OCI-LY1 (cell line): ENCODE measurements around the gene COL9A3.

Experiments used
- H2AFZ ChIP-seq: fragments of 200-600 bp; sonication (generic), shearing (Covaris generic); 2 replicates; pipeline ENCODE4 v1.6.0; 2014; ENCODE audit warnings: antibody characterized with exemption, mild to moderate bottlenecking, low read length
- H3F3A ChIP-seq: fragments of 200-600 bp; sonication (generic), shearing (Covaris generic); 2 replicates; pipeline ENCODE4 v1.6.0; 2014; ENCODE audit warnings: mild to moderate bottlenecking, antibody characterized with exemption, low read length, moderate library complexity; ENCODE audit not compliant: insufficient read depth
- H3K27ac ChIP-seq: fragments of 200-600 bp; sonication (generic); 2 replicates; pipeline ENCODE4 v1.5.1; 2014; ENCODE audit warnings: low read length, mixed run types, mild to moderate bottlenecking, low read depth; ENCODE audit not compliant: poor library complexity, severe bottlenecking
- H3K27me3 ChIP-seq: fragments of 200-600 bp; sonication (generic); 2 replicates; pipeline ENCODE4 v1.6.0; 2014; ENCODE audit warnings: antibody characterized with exemption, mild to moderate bottlenecking, low read length, moderate library complexity; ENCODE audit not compliant: insufficient read depth
- H3K36me3 ChIP-seq: fragments of 200-600 bp; sonication (generic); 2 replicates; pipeline ENCODE4 v1.6.1; 2014; ENCODE audit warnings: mild to moderate bottlenecking, antibody characterized with exemption, low read length, moderate library complexity, mixed read lengths; ENCODE audit not compliant: insufficient read depth
- H3K4me1 ChIP-seq: fragments of 200-600 bp; sonication (generic); 2 replicates; pipeline ENCODE4 v1.5.1; 2014; ENCODE audit warnings: mild to moderate bottlenecking, low read length, moderate library complexity; ENCODE audit not compliant: insufficient read depth, severe bottlenecking
- H3K4me2 ChIP-seq: fragments of 200-600 bp; sonication (generic), shearing (Covaris generic); 2 replicates; pipeline ENCODE4 v1.6.1; 2014; ENCODE audit warnings: low read length
- H3K4me3 ChIP-seq: fragments of 200-600 bp; sonication (generic); 2 replicates; pipeline ENCODE4 v1.5.1; 2014; ENCODE audit warnings: low read length, low read depth, mild to moderate bottlenecking, mixed read lengths; ENCODE audit not compliant: poor library complexity, severe bottlenecking
- H3K79me2 ChIP-seq: fragments of 200-600 bp; shearing (Covaris generic); 2 replicates; pipeline ENCODE4 v1.6.1; 2016; ENCODE audit warnings: mixed run types, low read length, mixed read lengths; ENCODE audit not compliant: insufficient read depth
- H3K9ac ChIP-seq: fragments of 200-600 bp; sonication (generic), shearing (Covaris generic); 2 replicates; pipeline ENCODE4 v1.6.1; 2014; ENCODE audit warnings: mild to moderate bottlenecking, low read length, mixed read lengths
- H3K9me2 ChIP-seq: fragments of 200-600 bp; sonication (generic), shearing (Covaris generic); 2 replicates; pipeline ENCODE4 v1.6.1; 2014; ENCODE audit warnings: low read depth, mild to moderate bottlenecking, low read length, mixed read lengths
- H3K9me3 ChIP-seq: fragments of 200-600 bp; shearing (Covaris generic); 2 replicates; pipeline ENCODE4 v1.6.1; 2014; ENCODE audit warnings: low read length, mixed read lengths
- H4K20me1 ChIP-seq: fragments of 200-600 bp; sonication (generic), shearing (Covaris generic); 2 replicates; pipeline ENCODE4 v1.6.0; 2016; ENCODE audit warnings: mild to moderate bottlenecking, low read length; ENCODE audit not compliant: insufficient read depth
- EZH2 ChIP-seq: fragments of 200-600 bp; sonication (generic), shearing (Covaris generic); IDR thresholded peaks from 2 replicates; pipeline ENCODE4 v1.8.0; 2017; ENCODE audit warnings: borderline replicate concordance, mixed run types, mild to moderate bottlenecking, antibody characterized with exemption, low read length, moderate library complexity, mixed read lengths
- TF ChIP-seq, protein P1 (sequence below): fragments of 200-600 bp; sonication (generic), shearing (Covaris generic); IDR thresholded peaks from 2 replicates; pipeline ENCODE4 v1.5.1; 2017; ENCODE audit warnings: mild to moderate bottlenecking, antibody characterized with exemption, low read length, moderate library complexity, mixed read lengths

The COL9A3 gene

DNA sequence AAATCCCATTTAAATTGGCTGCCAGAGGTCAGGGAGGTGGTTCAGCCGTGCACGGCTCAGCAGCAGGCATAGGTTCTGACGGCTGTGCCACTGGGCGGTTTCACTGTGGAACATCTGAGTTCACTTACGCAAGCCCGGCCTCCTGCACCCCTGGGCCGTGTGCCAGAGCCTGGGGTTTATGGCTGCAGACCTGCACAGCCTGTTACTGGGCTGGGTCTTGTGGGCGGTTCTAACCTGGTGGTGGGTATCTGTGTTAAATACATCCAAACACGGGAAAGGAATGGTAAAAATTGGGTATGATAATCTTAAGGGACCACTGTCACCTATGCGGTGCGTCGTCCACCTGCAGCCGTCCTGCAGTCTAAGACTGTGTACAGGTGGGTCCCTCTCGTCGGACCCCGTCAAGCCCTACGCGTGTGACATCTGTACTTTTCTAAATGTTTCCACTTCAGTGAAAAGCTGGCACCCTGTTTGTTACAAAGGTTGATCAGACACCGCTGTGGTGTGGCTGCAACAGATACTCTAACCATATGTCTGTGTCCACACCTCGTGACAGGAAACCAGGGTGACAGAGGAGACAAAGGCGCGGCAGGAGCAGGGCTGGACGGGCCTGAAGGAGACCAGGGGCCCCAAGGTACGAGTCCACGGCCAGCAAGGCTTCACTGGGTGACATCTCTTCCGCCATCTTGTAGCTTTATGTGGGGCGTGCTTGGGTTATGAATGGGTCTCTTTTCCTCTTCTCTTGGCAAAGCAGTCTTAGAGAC is 21.5 kb downstream of the COL9A3 start:
- TF ChIP-seq EZH2: no peak
- TF ChIP-seq, protein P1, sequence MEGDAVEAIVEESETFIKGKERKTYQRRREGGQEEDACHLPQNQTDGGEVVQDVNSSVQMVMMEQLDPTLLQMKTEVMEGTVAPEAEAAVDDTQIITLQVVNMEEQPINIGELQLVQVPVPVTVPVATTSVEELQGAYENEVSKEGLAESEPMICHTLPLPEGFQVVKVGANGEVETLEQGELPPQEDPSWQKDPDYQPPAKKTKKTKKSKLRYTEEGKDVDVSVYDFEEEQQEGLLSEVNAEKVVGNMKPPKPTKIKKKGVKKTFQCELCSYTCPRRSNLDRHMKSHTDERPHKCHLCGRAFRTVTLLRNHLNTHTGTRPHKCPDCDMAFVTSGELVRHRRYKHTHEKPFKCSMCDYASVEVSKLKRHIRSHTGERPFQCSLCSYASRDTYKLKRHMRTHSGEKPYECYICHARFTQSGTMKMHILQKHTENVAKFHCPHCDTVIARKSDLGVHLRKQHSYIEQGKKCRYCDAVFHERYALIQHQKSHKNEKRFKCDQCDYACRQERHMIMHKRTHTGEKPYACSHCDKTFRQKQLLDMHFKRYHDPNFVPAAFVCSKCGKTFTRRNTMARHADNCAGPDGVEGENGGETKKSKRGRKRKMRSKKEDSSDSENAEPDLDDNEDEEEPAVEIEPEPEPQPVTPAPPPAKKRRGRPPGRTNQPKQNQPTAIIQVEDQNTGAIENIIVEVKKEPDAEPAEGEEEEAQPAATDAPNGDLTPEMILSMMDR: no peak
- Histone ChIP-seq H3K27ac (peak overlapping the region; percentile 97), H3K4me3 (peak overlapping the region; percentile 46)

DNA sequence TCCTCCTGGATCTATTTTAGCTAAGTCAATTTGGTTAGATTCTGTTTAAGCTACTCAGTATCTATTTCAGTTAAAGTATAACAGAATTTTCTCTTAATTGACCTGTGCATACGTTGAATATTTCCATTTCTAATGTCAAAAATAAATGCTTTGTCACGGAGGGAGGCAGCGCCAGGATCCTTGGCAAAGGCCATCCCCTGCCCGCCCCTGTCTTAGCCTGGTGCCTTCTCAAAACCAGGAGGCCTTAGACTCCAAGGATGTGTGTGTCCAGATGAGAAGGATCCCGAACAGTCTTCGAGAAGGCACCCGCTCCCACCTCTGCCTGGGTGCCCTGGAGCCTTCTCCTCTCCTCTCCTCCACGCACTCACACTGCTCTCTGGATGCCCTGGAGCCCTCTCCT is 22.4 kb downstream of the COL9A3 start:
- Histone ChIP-seq H3K36me3 (peaks cover 18% of the 10 kb centered on the region), H2AFZ (no peak overlapping the region), H3K79me2 (no peaks in the 10 kb centered on the region), H3K27ac (peak overlapping the region; percentile 97), H3K4me1 (peaks cover 27% of the 10 kb centered on the region), H3K9ac (peak overlapping the region; percentile 4; the same call in 1 of the 2 replicates), H3K9me2 (no peaks in the 10 kb centered on the region), H3K9me3 (no peaks in the 10 kb centered on the region), H3K4me2 (peak overlapping the region; percentile 72), H3K4me3 (peak overlapping the region; percentile 46), H4K20me1 (no peaks in the 10 kb centered on the region), H3F3A (no peaks in the 10 kb centered on the region), H3K27me3 (no peaks in the 10 kb centered on the region)
- no peak for TF ChIP-seq EZH2
- TF ChIP-seq, protein P1: no peak

More for the DNA sequence above, 21.5 kb downstream of the COL9A3 start:
- peak overlapping the region; percentile 72 for H3K4me2 ChIP-seq
- no peaks in the 10 kb centered on the region for H4K20me1 ChIP-seq
- H3K36me3 ChIP-seq: peaks cover 9% of the 10 kb centered on the region; the same call in 1 of the 2 replicates
- H3F3A ChIP-seq: no peaks in the 10 kb centered on the region
- peak overlapping the region; percentile 47 for H3K9ac ChIP-seq
- no peaks in the 10 kb centered on the region for H3K79me2 ChIP-seq
- peaks cover 30% of the 10 kb centered on the region for H3K4me1 ChIP-seq
- H3K9me2 ChIP-seq: no peaks in the 10 kb centered on the region
- H2AFZ ChIP-seq: no peak overlapping the region
- H3K27me3 ChIP-seq: no peaks in the 10 kb centered on the region
- H3K9me3 ChIP-seq: no peaks in the 10 kb centered on the region

DNA sequence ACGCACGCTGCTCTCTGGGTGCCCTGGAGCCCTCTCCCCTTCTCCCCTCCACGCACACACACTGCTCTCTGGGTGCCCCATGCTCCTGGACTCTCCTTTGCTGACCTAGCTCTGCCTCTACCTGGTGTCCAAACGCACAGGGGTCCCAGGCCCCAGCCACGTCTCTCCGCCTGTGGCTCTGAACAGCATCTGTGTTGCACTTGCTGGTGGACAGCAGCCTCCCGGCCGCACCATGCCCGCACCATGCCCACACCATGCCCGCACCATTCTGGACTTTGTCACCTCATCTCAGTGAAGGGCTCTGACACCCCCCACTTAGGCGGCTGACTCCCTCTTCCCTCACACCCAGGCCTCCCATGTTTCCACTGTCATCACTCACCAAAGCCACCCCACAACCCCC is 23.0 kb downstream of the COL9A3 start:
- Histone ChIP-seq H3K4me2 (peak overlapping the region; percentile 72; the same call in 1 of the 2 replicates), H3K4me3 (no peak overlapping the region), H3K9me3 (no peaks in the 10 kb centered on the region), H3K79me2 (no peaks in the 10 kb centered on the region), H3K27ac (peak overlapping the region; percentile 97), H3K27me3 (no peaks in the 10 kb centered on the region), H3K4me1 (peaks cover 27% of the 10 kb centered on the region), H2AFZ (no peak overlapping the region), H3K36me3 (peaks cover 21% of the 10 kb centered on the region), H3K9ac (peak overlapping the region; percentile 4; the same call in 1 of the 2 replicates), H3K9me2 (no peaks in the 10 kb centered on the region), H4K20me1 (no peaks in the 10 kb centered on the region), H3F3A (no peaks in the 10 kb centered on the region)
- TF ChIP-seq EZH2: no peak
- TF ChIP-seq, protein P1: no peak
